HG03175 (cell line): ENCODE results near the gene CNOT3.
A peak's percentile ranks its signal among the peaks of the same experiment; 100 is the strongest.

ENCODE experiments used
- ATAC-seq: cut with Tn5 transposase; IDR thresholded peaks from one replicate; pipeline ENCODE4 v1.9.1; 2021; ENCODE audit warnings: mild to moderate bottlenecking, moderate library complexity; ENCODE audit not compliant: unreplicated experiment

CNOT3 gene

DNA sequence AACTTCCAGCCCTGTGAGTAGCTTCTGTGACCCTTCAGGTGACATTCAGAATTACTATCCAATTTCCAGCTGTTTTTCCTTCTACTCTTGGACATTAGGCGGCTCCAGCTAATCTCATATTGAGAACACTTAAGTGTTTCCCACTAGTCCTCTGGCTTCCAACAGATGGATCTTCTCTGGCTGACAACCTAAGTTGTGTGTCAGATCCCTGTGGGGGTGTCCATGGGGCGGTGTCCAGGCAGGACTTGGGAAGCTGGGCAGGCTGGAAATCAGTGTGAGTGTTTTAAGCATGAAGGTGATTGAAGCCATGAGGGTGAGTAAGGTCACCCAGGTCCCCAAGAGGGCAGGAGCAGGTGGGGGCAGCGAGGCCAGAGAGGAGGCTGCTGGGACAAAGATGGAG is 10.1 kb downstream of the CNOT3 start:
- ATAC-seq, result no peak

DNA sequence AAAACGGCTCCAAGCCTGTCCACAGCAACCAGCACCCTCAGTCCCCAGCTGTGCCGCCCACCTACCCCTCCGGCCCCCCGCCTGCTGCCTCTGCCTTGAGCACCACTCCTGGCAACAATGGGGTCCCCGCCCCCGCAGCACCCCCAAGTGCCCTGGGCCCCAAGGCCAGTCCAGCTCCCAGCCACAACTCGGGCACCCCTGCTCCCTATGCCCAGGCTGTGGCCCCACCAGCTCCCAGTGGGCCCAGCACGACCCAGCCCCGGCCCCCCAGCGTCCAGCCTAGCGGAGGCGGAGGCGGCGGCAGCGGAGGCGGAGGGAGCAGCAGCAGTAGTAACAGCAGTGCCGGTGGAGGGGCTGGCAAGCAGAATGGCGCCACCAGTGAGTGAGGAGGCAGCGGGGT is 10.6 kb downstream of the CNOT3 start:
- ATAC-seq, result no peak

DNA sequence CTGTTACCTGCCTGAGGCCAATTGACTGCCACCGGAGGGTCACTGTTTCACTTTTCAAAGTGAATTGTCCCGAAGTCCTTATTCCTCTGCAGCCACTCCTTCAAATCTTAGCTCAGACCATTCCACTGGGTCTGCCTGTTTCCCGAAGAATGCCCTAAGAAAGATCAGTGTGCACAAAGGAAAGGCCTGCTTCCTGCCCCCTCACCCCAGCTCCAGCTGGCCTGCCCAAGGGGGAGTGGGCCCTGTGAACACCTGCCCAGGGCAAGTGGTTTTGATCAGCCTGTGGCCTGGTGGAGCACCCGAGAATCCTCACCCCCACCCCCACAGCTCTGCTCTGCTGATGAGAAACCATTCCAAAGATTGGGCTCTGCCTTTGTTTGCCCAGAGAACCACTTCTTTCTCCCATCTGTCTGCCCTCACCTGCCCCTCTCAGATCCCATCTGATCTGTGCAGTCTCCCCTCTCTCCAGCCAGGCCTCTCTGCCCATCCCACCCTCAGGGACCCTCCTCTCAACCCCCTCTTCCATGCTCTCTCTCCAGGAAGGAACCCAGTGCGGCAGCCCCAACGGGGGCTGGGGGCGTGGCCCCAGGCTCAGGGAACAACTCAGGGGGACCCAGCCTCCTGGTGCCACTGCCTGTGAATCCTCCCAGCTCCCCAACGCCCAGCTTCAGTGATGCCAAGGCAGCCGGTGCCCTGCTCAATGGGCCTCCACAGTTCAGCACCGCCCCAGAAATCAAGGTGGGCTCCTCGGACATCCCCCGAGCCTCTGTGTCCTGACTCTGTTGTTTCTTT is 11.7 kb downstream of the CNOT3 start:
- ATAC-seq, result no peak

DNA sequence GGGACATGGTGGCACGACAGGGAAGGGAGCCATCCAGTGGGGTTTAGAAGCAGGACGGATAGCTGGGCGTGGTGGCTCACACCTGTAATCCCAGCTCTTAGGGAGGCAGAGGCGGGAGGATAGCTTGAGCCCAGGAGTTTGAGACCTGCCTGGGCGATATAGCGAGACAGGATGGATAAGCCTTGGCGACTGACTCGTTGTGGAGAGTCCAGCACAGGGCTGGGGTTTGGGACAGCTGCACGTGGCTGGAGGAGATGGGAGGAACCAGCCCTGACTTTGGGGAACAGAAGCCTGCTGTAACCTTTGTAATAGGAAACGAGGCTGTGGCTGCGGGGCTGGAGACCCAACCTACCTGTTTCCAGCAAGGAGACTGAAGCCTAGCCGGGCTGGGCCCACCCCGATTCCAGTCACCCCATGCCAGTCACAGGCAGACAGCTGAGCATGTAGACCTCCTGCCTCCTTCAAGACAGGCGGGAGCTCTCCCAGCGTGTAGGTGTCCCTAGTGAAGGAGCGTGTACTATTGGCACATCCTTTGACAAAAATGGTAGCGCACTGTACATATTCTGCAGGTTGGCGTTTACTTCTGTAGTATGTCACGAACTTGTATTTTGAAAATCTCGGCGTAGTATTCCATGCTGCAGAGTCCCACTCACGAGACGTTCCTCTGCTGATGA is 13.9 kb downstream of the CNOT3 start:
- ATAC-seq, result no peak

DNA sequence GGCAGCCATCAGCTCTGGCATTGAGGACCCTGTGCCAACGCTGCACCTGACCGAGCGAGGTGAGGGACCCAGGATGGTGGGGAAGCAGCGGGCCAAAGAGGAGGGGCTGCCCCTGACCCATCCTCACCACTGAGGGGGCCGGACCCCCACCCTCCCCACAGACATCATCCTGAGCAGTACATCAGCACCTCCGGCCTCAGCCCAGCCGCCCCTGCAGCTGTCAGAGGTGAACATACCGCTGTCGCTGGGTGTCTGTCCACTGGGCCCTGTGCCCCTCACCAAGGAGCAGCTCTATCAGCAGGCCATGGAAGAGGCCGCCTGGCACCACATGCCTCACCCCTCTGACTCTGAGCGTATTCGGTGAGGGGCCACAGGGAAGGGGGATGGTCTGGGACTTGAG is 14.7 kb downstream of the CNOT3 start:
- ATAC-seq, result no peak

DNA sequence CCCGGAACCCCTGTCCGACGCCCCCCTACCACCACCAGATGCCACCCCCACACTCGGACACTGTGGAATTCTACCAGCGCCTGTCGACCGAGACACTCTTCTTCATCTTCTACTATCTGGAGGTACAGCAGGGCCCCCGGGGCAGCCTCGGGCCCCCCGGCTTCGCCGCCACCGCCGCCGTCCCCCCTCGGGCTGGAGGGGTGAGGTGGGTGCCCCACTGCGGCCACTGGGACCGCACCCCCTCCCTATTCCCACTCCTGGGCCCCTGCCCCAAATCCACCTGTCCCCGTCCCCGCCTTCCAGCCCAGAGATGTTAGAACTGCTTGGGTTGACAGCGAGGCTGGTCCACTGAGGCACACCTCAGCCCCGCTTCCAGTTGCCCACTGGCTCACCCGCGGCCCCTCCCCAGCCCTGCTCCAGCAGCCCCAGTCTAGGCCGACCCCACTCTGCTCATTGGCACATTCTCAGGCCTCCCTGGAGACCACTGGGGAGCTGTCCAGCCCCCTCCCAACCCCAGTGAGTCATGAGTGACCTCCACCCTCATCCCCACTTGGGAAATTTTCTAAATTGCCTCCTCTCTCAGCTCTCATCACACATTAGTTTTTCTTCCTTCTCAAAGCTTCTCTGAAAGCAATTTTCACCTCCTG is 15.4 kb downstream of the CNOT3 start:
- no peak for ATAC-seq

DNA sequence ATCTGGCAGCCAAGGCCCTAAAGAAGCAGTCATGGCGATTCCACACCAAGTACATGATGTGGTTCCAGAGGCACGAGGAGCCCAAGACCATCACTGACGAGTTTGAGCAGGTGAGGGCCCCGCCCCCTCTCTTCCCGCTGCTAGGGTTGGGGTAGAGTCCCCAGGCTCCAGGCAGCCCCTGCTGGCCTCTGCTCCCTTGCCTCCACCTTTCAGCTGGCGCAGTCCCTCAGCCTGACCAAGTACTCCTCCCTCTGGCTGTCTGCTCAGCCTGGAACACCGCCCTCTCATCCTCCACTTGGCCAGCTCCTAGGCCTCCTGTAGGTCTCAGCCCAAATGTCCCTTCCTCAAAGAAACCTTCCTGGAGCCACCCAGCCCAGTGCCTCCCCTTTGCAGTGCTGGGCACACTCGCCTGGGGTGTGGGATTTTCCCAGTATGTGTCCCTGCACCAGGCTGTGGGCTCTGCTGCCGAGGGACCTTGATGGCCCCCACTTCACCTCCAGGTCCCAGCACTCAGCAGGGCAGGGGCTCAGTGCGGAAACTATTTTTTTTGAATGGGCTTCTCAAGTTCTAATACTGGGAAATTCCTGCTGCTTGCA is 16.3 kb downstream of the CNOT3 start:
- ATAC-seq, result no peak

DNA sequence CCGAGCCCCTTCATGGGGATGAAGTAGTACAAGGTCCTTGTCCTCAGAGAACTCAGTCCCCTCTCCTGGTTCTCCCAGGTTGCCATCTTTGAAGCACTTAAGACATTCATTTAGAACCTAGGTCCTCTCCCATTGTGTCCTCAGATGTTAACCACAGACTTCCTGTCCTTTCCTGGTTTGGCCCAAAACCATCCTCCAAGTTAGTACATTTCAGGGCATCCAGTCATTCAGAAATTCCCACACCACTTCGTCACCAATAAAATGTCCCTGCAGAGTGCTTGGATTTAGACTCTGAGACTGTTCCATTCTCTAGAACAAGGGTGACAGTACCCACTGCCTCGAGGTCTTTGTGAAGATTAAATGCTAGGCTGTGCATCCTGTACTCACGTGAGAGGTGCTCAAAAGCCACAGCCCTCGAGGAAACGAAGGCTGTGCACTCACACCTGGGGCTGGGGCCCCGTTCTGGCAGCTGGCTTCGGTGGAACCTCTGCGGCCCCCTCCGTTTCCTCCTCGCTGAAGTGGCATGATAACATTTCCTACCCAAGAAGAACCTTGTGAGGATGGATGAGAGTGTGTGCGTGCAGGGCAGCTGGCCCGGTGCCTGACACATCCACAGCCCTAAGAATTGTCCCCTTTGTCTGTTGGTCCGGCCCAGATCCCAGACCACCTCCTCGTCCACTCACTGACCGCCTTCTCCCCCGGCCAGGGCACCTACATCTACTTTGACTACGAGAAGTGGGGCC is 17.2 kb downstream of the CNOT3 start:
- ATAC-seq, result no peak

DNA sequence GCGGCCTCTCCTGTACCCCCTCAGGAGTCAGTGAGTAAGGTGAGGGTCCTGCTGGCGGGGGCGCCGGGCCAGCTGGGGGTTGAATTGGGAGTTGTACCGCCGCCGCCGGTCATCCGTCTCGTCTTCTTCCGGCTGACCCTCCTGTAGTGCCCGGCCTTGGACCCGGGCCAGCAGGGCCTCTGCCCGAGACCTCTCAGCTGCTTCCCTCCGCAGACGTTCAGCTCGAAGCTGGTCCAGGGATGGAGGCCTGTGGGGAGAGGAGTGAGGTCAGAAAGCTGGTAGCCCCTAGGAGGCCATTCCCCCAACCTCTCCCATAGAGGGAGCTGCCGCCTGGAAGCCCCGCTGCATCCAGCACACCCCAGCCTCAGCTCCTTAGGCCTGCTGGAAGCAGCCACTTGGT is 18.1 kb downstream of the CNOT3 start:
- no peak for ATAC-seq

DNA sequence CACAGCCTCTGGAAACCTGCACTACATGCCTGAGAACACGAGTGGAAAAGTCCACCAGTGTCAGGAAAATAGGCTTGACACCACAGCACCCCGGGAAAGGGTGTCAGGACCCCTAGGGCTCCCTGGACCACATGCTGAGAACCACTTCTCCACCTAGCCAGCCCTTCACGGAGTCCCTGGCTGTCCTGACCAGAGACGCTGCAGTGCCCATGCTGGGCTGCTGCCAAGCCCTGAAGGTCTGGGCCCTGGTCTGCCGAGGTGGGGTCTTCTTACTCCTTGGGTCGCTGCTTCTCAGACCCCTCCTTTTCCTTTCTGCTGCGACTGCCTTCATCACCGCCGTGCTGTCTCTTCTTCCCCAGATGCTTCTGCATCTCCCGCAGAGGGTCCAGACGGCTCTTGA is 18.9 kb downstream of the CNOT3 start:
- no peak for ATAC-seq

DNA sequence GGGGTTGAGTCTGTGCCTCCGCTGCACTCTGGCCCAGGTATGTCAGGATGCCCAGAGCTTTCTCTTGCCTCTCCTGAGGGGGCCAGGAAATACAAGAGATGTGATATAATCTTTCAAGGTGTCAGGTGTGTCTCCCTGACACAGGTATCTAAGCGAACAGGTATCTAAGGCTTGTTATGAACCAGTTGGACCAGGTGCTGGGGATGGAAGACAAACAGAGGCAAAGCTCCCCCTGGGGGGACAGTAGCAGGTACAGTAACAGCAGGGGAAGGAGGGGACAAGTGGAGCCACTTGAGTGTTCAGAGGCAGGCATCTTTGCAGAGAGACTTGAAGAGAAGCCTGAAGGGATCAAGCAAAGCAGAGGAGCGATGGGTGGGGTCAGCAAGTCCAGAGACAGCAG is 19.4 kb downstream of the CNOT3 start:
- no peak for ATAC-seq

DNA sequence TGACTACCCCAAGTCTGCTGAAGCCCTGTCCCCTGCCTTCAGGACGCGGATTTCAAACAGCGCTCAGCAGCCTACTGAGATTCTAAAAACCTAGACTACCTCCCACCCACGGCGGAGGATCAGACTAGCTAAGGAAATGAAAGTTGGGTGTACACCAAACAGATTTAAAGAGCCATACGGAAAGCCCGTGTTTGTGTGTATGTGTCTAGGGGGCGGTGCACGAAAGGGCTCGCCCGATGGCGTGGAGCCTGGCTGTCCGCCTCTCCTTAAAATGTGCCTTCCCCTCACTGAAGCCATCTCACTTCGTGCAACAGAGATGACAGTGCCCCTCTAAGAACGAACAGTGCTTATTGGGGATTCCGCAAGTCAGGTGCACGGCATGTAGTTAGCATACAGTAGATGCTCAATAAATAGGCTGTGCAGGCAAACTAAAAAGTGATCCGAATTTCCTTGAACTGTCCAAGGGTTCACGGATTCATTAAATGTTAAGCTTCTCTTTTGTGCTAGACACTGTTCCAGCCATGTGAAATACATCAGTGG is 21.3 kb downstream of the CNOT3 start:
- ATAC-seq, result no peak

DNA sequence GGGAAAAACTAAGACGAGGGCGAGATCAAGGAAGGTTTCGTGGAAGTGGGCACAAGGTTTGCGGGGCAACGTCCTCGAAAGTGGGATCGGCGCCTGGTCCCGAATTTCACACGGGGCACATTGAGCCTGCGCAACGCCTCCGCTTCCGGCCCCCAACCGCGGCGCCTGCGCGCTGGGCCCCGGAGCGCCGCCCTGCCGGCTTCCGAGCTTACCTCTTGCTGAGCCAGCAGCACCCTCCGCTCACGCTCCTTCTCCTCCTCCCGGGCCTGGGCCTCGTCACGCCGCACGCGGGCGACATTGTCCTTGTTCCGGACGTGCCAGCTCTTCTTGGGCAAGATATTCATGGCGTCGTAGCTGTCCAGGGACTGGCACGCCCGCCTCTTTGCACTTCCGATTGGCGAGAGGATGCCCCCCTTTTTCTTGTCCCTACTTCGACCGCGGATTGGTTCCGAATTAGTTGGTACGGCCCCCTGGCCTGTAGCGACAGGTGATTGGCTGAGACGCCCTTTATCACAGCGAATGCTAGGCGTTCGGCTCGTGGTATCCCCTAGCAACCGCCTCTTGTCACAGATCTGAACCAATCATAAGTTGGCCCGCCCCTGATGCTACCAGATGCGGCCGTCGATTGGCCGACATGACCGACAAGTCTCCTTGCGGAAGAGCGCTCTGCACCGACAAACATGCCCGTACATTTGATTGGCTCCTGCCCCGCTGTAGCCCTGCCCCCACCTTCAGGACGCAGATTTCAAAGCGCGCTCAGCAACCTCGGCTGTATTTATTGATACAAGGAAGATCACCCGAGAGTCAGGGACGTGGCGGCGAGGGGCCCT is 22.0 kb downstream of the CNOT3 start, which contains the start of gene LENG1:
LENG1 (minus strand) TSS at position 370 of the 830 bp plus-strand sequence; CDS start at position 344, 26 bp downstream.
- ATAC-seq, result peak; percentile 87

DNA sequence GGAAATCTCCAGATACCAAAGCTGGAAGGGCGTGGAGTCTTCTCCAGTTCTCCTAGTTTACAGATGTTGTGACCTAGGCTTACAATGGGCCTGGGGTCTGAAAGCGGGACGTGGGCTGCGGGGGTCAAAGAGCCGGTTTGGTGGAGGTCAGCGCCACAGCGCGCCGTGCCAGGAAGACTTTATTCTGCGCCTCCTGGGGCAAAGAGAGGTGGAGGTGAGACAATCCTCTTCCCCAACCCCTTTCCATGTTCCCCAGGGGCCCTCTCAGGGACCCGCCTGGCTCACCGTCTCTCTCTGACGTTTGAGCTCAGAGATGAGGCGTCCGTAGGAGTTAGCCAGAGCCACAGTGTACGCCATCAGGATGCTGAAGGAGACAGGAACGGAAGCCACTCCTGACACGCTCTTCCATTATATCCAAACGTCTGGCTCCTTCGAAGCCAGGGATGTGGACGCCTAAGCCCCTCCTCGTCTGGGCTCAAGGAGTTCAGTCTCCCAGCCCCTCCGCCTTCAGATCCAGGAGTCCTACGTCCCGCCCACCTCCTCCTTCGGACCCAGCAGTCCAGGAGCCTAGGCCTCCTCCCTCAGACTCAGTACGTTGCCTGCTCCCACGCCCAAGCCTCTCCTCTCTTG is 22.7 kb downstream of the CNOT3 start:
- ATAC-seq, result no peak

DNA sequence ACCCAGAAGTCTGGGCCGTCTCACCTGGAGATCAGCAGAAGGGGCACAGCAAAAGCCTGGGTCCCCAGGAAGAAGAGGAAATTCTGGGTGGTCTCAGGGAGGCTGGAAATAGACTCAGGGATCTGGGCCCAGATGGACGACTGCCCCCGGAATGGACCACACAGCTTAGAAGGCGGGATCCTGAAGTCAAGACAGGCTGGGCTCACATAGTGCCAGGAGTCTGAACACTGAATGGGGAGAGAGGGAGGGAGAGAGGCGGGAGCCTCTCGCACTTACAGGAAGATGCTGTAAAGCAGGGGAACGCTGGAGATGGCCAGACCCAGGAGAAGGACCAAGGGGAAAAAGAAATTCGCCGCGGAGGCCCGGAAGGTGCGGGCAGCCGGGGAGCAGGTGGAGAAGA is 23.3 kb downstream of the CNOT3 start:
- no peak for ATAC-seq

DNA sequence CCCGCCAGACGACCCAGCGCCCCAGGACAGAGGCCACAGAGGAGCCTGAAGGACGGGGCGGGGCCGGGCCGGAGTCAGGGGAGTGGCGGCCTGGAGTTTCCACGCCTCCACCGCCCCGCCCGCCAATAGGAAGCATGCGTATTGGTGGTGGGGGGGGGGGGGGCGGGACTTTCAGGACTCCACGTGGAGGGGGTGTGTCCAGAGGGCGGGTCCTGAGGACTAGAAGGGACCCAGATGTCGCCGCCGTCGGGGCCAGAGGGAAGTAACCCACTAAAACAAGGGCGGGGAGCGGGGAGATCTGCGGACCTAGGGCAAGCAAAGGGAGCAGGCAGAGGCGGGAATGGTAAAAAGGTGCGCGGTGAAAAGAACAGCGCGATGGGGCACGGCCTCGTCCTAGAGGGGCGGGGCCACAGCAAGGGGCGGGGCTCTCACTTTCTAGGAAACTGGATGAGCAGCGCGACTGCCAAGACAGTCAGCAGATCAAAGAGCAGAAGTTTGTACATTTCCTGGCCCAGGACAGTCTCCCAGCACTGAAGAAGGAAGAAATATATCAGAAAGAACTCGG is 24.8 kb downstream of the CNOT3 start:
- ATAC-seq, result no peak

DNA sequence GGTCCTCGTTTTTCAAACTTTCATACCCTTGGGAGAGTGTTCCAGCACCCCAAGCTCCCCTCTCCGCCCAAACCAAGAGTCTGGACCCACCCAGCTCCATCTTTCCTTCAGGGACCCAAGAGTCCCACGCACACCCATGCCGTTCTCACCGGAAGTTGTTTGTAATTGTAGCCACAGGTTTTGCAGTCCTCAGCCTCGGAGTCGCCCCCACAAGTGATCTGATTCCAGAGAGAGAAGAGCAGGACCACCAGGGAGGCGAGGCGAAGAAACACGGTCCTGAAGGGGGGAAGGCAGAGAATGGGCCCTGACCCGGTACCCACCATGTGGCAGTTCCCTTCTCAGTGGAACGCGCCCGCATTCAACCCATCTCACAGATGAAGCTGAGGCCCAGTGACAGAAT is 25.3 kb downstream of the CNOT3 start:
- ATAC-seq, result no peak

DNA sequence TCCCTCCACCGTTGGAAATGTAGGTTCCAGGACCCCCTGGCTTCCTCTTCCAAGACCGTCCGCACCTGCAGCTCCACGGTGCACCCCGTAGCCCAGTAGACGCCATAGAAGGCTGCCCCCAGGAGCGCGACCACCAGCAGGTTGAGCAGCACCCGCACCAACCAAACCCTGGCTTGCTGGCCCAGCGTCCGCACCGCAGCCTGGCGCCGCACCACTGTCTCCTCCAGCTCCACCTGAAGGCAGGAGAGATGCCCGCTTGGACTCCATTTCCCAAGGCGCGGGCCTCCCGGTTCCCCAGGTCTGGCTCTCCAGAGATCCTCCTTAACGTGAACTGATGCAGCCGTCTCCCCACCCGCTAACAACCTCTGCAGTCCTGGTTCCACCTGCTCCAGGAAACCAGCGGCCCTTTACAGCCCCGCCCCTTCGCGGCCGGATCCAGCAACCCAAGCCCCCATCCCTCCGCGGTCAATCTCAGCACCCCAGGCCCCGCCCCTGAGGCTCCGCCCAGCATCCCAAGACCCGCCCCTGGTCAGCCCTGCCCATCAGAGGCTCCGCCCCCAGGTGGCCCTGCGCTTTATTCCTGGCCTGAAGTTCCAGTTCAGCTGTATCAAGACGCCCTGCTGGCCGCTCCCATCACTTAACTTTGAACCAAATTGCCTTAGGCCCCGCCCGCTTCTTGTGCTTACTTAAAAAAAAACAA is 27.0 kb downstream of the CNOT3 start:
- no peak for ATAC-seq
